ENCODE results near the gene RABGGTA.

DNA sequence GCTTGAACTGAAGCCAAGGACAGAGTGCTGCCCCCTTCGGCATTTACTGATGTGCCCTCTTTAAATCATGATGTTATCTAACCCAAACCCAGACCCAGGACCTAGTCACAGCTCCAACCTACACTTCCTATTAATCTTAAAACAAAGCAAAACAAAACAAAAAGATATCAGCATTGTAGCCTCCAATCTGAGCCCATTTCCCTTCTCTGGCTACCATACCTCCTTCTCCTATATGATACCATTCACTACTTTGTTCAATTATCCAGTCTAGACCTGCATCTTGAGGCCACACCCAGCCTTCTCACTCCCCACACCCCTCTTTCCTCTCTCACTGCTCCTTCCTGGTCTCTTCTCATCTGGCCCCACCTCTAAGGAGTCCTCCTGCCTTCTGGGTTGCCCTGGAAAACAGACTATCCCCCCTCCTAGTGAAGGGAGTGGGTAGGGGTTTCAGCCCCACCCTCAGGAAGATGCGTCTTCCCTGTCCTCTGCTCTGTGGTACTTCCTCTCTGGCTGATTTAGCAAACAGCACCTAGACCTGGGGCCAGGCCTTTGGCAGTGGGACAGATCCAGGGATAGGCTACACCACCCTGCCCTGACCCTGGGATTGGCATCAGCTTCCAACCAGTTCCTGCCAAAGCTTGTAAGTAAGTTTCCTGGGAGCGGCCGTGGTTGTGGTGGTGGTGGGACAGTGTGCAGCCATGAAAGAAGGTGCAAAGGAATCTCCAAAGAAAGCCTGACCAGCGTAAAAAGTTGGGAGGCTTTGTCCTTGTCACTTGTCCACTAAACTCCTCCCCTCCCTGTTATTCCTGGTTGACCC is 43.2 kb upstream of the RABGGTA start:
- no peak for TF ChIP-seq EZH2 (IDR thresholded peaks at IDR 0.05; ENCODE audit: borderline replicate concordance, low read length)
- TF ChIP-seq, protein P1, sequence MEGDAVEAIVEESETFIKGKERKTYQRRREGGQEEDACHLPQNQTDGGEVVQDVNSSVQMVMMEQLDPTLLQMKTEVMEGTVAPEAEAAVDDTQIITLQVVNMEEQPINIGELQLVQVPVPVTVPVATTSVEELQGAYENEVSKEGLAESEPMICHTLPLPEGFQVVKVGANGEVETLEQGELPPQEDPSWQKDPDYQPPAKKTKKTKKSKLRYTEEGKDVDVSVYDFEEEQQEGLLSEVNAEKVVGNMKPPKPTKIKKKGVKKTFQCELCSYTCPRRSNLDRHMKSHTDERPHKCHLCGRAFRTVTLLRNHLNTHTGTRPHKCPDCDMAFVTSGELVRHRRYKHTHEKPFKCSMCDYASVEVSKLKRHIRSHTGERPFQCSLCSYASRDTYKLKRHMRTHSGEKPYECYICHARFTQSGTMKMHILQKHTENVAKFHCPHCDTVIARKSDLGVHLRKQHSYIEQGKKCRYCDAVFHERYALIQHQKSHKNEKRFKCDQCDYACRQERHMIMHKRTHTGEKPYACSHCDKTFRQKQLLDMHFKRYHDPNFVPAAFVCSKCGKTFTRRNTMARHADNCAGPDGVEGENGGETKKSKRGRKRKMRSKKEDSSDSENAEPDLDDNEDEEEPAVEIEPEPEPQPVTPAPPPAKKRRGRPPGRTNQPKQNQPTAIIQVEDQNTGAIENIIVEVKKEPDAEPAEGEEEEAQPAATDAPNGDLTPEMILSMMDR (IDR thresholded peaks at IDR 0.05; ENCODE audit: low read length), result no peak

Data from OCI-LY1 (cell line).